ENCODE measurements around the gene AK9.
"Not testable (repeated sequence)": the region's sequence is repeated elsewhere in the genome, so short reads cannot be mapped to it uniquely, and the experiment has no call there.

Gene AK9

DNA sequence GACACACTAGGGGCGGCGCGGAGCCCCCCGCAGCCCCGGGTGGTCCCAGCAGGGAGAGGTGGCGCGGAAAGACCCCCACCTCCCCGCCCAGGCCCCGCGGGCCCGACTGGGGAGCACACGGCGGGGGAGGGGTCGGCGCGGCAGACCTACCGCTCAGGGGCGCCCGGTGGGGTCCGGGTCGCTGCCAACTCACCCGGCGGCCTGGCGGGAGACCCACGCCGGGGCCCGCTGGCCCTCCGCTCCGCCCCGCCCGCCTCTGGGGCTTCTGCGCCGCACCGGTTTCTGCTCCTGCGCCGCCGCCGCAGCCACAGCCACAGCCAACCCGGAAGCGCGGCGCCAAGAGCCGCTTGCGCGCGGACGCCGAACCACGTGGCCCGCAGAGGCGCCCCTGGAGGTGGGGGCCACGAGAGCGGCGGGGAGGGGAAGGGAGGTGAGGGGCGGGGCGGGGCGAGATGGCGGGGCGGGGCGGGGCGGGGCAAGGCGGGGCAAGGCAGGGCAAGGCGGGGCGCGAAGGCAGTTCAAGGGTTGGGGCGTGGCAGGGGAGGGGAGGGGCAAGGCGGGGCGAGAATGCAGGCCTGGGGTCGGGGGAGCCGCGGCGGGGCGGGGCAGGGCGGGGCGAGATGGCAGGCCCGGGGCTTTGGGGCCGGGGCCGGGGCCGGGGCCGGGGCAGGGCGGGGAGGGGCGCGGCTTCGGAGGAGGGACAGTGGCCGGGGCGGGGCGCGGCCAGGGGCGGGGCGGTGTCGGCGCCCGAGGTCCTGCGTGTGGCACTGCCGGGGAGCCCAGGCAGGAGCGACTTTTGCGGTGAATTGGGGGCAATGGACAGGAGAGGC, 207.9 kb downstream of the AK9 start, which contains the start of gene ZBTB24:
ZBTB24 (minus strand) TSS at position 315 of the 830 bp plus-strand sequence. CDS start 1,193 bp downstream, outside the sequence.
- DNase-seq (ENCODE audit: low read depth, low spot score), result no peak

DNA sequence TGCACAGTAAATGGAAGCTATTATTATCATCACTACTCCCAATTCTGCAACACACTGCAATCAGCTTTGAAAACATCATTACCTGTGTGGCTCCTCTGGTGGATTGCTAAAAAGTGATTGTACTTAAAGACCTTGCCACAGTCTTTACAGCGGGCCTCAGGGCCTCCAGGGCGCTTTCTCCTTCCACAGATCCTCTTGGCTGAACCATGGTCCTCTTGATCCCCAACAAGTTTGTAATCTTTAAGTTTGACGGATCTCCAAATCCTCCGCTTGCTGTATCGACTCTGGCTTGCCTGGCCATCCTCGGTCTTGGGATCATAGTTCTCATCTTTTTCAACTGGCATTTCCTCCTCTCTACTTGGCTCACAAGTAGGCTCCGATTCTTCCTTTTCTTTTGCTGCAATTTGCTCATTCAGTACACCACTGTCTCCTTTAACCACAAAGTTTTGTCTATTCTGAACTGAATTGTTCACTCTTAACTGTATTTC, 210.0 kb downstream of the AK9 start:
- no peak for DNase-seq (ENCODE audit: low read depth, low spot score)

DNA sequence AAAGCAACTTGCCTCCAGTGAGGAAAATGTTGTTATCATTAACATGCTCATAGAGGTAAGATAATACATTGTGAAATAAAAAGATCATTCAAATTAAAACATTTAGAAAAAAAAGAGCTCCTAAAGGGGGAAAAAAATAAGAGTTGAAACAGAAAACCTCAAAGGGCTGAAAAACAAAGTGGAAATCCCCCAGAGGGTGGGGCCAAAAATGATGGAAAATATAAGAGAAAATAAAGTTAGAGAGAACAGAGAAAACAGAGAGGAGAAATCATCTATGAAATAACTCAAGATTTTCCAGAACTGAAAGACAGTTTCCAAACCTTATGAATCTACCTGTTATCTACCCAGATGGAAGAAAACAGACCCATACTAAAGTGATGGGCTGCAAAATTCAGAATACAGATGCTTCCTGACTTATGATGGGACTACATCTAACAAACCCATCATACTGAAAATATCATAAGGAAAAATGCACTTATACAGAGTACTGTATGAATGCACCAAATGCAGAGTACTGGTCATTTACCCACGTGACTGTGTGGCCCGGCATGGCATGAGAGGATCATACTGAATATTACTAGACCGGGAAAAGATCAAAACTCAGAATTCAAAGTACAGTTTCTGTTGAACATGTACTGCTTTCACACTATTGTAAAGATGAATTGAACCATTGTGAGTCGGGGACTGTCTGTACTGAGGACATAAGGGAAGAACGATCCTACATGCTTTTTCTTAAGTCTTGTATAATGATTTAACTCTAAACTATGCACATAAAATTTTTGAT, 212.0 kb downstream of the AK9 start:
- no peak for DNase-seq (ENCODE audit: low read depth, low spot score)

DNA sequence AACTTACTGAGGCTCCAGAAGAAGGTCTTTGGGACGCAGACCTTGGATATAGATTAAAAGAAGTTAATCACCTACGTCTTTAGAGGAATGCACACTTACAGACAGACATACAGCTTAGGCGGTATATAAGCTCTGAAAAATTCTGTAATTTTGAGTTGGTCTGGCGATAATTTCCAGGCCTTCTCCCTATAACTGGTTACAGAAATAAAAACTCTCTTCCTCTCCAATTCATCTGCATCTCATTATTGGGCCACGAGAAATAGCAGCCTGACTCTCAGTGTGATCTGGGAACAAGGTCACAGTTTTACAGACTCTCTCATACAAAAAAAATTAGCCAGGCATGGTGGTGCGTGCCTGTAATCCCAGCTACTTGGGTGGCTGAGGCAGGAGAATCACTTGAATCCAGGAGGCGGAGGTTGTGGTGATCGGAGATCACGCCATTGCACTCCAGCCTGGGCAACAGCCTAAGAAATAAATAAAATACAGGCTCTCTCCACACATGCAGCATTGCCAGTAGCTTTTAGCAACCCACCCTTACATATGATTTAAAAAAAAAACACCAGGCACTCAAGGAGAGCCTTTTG, 212.7 kb downstream of the AK9 start:
- DNase-seq (ENCODE audit: low read depth, low spot score), result no peak

DNA sequence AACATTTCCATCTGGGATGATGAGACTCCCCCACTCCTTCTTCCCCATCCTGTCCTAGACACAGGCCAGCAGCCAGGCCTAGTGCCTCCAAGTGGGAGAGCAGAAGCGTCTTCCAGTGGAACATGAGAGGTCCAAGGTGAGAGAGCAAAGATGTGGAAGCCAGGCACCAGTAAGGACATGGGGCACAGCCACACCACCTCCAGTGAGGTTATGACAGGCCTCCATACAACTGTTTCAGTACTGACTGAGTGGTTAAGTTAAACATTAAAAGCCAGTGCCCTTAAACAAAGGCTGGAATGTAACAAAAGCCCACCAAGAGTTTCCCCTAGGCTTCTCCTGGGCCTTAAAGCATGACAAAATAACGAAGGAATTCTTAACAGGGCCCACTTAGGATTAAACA, 213.3 kb downstream of the AK9 start:
- DNase-seq (ENCODE audit: low read depth, low spot score), result no peak

DNA sequence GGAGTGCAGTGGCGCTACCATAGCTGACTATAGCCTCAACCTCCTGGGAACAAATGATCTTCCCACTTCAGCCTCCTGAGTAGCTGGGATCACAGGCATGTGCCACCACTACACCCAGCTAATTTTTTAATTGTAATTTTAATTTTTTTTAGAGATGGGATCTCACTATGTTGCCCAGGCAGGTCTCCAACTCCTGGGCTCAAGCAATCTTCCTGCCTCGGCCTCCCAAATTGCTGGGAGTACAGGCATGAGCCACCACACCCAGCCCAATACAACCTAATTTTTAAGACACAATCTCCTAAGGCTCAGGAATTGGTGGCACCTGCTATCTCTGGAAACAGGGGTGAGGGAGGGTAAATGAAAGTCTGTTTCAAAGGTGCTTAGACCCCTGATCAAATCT, 213.8 kb downstream of the AK9 start:
- DNase-seq (ENCODE audit: low read depth, low spot score), result no peak

DNA sequence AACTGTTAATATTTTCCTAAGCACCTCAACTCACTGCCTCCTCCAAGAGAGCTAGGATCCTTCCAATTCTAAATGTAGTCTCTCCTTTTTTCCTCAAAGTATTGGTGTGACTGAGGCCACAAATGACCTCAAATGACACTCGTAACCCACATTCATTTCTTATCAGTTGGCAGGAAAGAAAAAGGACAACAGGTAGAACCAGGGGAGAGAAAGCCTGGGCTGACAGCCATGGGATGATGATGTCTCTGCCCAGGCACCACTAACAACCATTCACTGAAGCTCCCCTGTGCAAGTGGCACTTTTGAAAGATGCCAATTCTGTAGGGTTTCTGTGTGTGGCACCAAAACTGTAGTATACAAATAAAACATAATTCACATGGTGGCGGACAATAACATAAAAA, 215.4 kb downstream of the AK9 start:
- no peak for DNase-seq (ENCODE audit: low read depth, low spot score)

DNA sequence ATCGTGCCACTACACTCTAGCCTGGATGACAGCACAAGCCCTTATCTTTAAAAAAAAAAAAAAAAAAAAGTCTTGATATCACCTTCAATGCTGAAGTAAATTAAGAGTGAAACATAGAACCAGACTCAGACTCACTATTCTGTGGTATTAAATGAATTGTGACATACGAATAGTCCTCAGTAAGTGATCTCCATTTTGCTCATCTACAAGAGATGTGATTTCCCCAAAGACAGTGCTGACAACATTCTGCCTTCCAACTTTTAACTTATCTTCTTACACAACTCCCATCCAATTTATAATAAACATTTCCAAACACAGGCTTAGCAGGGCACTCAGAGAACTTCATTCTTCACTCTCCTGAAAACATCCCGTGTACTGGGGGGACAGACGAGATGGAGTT, 216.0 kb downstream of the AK9 start:
- no peak for DNase-seq (ENCODE audit: low read depth, low spot score)

DNA sequence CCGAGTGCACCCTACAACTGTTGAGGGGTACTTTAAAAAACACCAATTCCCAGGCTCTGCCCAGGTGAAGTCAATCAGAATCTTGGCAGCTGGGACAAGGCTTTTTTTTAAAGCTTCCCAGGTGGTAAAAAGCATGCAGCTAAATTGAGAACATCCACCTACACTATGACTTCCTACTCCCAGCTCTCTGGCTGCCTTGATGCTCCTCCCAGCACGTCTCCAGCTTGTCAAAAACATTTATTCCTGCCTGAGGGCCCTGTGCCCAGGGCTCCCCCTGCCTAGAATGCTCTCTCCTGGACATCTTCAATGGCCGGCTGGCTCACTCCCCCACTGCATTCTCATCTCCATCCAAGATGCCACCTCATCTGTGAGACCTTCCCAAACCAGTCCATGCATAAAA, 217.9 kb downstream of the AK9 start:
- no peak for DNase-seq (ENCODE audit: low read depth, low spot score)

DNA sequence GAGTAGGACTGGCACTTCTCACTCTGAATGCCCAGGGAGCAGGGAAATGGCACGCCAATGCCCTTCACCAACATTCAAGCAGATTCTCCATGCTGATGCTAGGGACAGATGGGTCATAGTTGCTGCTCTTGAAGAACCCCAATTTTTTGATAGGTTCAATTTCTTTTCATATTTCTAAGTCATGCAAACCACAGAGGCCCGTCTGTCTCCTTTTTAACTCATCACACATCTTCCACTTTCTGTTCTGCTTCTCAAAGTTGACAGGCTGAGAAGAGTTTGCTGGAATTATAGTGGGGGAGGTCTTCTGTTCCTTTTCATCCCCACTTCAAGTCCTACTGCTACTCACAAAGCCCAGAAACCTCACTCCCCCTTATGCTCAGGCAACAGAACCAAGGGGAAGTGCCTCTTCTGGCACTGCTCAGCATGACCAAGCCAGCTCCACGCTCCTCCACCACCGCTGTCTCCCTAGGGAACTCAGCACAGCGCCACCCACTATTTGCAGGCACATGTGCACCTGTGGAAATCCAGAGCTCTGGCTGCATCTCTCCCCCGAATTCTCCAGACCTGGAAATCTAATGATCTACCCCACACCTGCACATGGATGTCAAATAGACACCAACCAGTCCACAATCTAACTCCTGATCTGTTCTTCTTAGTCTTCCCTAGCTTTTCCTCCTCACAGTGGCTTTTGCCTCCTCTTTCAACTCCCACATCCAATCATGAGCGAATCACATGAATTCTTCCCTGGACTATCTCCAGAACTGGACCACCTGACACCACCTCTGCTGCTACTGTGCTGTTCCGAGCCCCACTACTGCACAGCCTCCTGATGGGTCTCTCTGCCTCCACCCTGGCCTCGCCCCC, 218.6 kb downstream of the AK9 start:
- DNase-seq (ENCODE audit: low read depth, low spot score), result no peak

DNA sequence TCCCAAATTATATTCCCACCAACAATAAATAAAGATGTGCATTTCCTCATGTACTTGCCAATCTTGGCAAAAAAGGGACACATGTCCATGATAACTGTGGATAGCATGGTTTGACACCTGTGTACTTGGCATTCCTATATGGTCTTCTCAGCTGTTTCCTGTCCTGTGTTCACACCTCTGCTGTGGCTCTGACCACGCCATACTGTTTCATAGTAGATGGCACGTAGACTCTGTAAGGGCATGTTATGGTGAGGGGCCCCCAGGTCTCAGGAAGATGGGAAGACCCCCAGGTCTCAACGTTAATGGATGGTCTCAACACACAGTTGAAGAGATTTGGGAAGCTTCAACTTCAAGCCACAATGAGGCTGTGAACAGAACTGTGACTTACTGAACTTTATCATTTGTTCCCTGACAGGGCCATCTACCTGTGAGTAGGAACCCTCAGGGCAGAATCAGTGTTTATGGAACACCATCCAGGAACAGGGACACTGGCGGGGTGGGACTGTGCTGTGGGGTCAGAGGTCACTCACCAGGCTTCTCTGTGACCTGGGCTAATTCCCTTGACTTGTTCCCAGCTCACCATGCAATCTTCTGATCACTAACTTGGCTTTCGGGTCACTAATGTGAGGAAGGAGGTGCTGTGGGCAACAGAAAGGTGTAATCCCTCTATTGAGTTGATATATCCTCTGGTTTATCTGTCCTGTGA, 219.7 kb downstream of the AK9 start:
- DNase-seq (ENCODE audit: low read depth, low spot score), result no peak

DNA sequence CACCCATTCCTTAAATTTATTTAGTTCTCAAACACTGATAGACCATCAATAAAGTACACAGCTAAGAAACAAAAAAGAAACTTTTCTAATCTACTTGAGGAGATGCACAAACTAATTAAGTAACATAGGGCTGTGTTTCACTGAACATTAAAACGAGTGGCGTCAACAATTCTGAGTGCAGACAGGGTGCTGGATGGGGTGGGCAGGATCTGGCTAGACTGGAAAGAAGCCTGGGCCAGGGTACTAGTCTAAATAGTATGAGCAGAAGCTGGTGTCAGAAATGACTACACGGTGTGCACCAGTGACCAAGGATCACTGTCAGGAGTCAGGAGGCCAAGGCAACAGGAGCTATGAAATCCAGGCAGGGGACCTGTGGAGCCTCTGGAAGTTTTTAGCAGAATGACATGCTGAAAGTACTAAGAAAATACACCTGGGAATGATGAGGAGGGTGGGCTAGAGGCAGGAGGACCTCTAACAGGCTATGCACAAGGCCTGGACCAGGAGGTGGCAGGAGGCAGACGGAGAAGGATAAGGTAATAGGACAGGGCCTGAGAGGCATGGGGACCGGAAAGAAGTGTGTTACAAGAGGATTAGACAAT, 221.3 kb downstream of the AK9 start:
- no peak for DNase-seq (ENCODE audit: low read depth, low spot score)

DNA sequence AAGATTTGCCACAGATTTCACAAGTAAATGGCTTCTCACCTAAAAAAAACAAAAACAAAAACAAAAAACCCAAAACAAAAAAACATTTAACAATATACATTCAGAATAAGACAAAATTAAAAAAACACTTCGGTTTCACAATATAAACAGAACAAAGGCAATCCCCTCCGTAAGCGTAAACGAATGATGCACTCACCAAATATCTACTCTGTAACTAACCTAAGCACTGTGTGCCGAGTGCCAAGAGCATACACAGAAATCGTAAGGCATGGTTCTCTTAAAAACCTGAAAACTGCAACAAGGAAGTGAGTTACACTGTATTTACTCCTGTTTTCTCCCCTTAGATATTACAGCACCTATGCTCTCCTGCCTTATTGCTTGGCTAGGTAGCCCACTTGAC, 223.3 kb downstream of the AK9 start:
- no peak for DNase-seq (ENCODE audit: low read depth, low spot score)

DNA sequence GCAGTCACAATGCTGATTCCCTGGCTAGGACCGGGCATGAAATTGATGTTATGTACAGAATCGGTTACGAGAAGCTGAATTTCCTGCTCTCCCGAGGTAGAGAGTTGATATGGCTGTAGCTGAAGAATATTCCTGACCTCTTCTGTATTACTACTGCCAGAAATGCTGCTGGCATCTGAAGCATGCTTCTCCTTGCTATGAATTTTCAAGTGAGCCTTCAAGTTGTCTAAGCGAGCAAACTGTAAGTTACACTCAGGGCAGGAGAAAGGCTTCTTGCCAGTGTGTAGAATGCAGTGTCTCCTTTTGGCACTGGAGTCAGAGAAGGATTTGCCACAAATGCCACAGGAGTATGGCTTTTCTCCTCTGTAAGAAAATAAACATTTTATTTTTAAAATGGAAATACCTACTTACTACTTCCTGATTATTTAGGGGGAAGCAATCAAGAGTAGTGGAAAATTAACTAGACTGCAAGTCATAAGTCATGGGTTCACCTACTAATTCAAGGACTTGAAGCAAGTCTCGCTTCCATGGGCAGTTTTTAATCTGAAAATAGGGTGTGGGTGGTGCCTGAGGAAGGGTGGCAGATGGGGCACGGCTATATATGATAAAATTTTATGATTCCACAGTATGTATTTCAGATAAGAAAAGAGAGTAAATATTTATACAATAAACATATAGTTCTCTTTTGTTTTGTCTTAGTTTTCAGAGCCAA, 224.6 kb downstream of the AK9 start:
- no peak for DNase-seq (ENCODE audit: low read depth, low spot score)

DNA sequence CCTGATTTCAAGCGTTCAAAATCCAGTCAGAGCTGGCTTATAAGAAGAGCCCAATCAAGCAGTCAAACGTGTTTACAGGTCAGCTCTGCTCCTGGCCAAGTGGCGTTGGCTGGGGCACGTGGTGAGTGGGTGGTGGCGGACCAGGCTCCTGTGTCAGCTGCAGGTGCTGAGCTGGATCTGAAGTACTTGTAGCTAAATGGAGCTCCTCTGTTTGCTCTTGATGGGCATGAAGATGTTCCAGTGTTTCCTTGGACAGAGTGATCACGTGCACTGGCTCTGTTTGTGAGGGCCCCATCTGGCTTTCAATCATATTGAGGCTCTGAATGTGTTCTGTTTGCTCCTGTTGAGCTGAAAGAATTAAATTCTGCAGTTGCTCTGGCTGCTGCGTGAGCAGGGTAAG, 225.2 kb downstream of the AK9 start:
- DNase-seq (ENCODE audit: low read depth, low spot score), result no peak

DNA sequence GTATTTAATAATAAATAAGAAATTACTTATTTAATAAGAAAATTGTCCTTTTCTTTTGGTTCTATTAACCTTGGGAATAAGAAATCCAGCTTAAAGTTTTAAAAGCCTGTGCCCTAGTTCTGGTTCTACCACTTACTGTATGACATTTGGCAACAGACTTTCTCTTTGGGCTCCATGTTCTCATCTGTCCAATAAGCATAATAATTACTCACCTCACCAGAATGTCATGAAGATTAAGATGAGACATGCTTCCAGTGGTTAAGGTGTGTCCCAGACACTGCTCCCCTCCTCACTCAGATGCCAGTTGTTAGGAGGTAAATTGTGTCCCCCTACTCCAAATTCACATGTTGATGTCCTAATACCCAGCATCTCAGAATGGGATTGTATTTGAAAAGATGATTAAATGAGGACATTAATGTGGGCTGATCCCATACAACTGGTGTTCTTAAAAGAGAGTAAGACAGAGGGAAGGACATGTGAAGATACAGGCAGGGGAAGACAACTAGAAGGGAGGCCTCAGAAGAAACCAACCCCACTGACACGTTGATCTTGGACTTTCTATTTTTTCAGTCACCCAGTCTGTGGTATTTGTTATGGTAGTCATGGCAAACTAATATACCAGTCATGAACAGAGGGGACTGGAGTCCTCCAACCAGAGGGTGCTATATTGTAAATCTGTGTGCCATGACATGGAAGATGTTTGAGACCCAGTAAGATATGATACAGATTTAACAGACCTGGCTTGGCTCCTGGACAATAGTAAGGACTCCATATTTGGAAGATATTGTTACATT, 229.1 kb downstream of the AK9 start:
- no peak for DNase-seq (ENCODE audit: low read depth, low spot score)

DNA sequence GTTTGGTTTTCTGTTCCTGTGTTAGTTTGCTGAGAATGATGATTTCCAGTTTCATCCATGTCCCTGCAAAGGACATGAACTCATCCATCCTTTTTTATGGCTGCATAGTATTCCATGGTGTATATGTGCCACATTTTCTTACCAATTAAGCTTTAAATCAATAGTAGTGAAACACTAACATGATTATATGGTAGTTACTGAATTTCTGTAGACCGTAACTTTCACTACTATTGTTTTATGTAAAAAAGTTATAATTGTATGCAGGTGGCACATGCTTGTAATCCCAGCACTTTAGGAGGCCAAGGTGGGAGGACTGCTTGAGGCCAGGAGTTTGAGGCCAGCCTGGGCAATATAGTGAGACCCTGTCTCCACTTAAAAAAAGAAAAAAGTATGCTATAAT, 229.8 kb downstream of the AK9 start:
- DNase-seq (ENCODE audit: low read depth, low spot score), result not testable (repeated sequence)

DNA sequence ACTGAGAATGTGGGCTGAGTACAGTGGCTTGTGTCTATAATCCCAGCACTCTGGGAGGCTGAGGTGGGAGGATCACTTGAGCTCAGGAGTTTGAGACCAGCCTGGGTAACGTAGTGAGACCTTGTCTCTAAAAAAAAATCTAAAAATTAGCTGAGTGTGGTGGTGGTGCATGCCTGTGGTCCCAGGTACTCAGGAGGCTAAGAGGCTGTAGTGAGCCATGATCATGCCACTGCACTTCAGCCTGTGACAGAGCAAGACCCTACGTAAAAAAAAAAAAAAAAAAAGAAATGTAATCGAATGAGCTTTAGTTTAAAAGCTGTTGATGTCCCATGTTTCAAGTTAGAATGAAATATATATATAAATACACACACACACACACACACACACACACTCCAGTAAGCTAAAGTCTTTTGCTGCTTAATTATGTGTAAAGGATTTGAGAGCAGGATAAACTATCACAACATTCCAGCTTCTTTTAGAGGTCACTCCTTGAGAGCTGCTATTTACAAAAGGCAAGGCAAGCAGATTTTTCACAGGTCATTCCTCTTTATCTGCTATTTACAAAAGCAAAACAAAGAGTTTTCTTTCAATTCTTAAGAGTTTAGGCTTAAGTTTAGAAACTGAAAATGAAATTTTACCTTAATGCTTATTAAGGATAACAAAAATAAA, 230.7 kb downstream of the AK9 start:
- DNase-seq (ENCODE audit: low read depth, low spot score), result no peak
